T-cell (primary cell): Measurements from ENCODE around the gene LPAR2. TPM values are rescaled to one million over a fixed set of nuclear protein-coding genes. Genes with fewer than 3 reads are reported as not detected.

Experiments
- ATAC-seq, 4 experiments: fragments of 200-7000 bp in 3 of 4; fragments of 150-1000 bp in 1 of 4; cut with Tn5 transposase; replicated peaks in 1 of 4; 1 replicate in 3 of 4; 2 replicates in 1 of 4; pipeline ENCODE4 v1.10.0; 2021; ENCODE audit warnings: moderate library complexity in 3 of 4, mild to moderate bottlenecking in 2 of 4, moderate number of reproducible peaks in 1 of 4
- CTCF ChIA-PET, 2 donors: fragments of 300-600 bp; sonication (Branson Sonifier 250); formaldehyde crosslinking; loops; one replicate each; lab custom pipeline; 2022; ENCODE audit warnings: antibody characterized with exemption in 2 of 2; lab: Charles Lee
- POLR2A ChIA-PET, 2 donors: fragments of 300-600 bp; sonication (Branson Sonifier 250); formaldehyde crosslinking; loops; one replicate each; lab custom pipeline; 2022; ENCODE audit warnings: antibody characterized with exemption in 2 of 2; lab: Charles Lee
- DNase-seq, 35 experiments: peaks; one replicate each; pipeline versions ENCODE4 v3.0.0 to v3.0.0-alpha.2; 2013 to 2023
- H3K27ac ChIP-seq: one replicate; pipeline ENCODE4 v1.5.1; 2013; ENCODE audit warnings: low read length
- H3K27me3 ChIP-seq, 2 experiments: replicated peaks in 1 of 2; 1 replicate in 1 of 2; 2 replicates in 1 of 2; pipeline versions ENCODE4 v1.6.1 to v1.7.0; 2013; ENCODE audit warnings: low read length in 1 of 2, mixed read lengths in 1 of 2; ENCODE audit not compliant: control insufficient read depth in 2 of 2, insufficient read depth in 2 of 2; ENCODE audit errors: extremely low read depth in 1 of 2
- H3K36me3 ChIP-seq, 2 donors: 1 replicate in 1 of 2; 2 replicates in 1 of 2; pipeline versions ENCODE4 v1.6.1 to v1.7.0; 2013; ENCODE audit warnings: low read length in 1 of 2; ENCODE audit not compliant: control insufficient read depth in 2 of 2, insufficient read depth in 1 of 2; ENCODE audit errors: extremely low read depth in 1 of 2
- H3K4me1 ChIP-seq, 2 experiments: 1 replicate in 1 of 2; 2 replicates in 1 of 2; pipeline versions ENCODE4 v1.6.1 to v1.7.0; 2013; ENCODE audit warnings: low read length in 2 of 2, mixed read lengths in 1 of 2; ENCODE audit not compliant: insufficient read depth in 2 of 2, control insufficient read depth in 1 of 2; ENCODE audit errors: extremely low read depth in 1 of 2
- H3K4me3 ChIP-seq, 2 donors: 1 replicate in 1 of 2; 2 replicates in 1 of 2; pipeline versions ENCODE4 v1.5.1 to v1.7.0; 2013; ENCODE audit warnings: mild to moderate bottlenecking in 2 of 2, low read length in 1 of 2, moderate library complexity in 1 of 2; ENCODE audit not compliant: control insufficient read depth in 1 of 2; ENCODE audit errors: extremely low read depth in 1 of 2
- H3K9me3 ChIP-seq: 2 replicates; pipeline ENCODE4 v1.7.0; 2013
- H3K27ac Mint-ChIP-seq, 2 donors: one replicate each; pipeline ENCODE4 v1.8.0; 2020 to 2021; ENCODE audit warnings: mild to moderate bottlenecking in 2 of 2, mixed read lengths in 2 of 2
- H3K27me3 Mint-ChIP-seq, 2 donors: one replicate each; pipeline ENCODE4 v1.8.0; 2021 to 2022; ENCODE audit warnings: mixed read lengths in 2 of 2
- H3K36me3 Mint-ChIP-seq: one replicate; pipeline ENCODE4 v1.8.0; 2021; ENCODE audit warnings: mixed read lengths
- H3K4me1 Mint-ChIP-seq, 3 donors: one replicate each; pipeline ENCODE4 v1.8.0; 2020 to 2022; ENCODE audit warnings: mixed read lengths in 3 of 3, mild to moderate bottlenecking in 1 of 3
- H3K4me3 Mint-ChIP-seq, 3 donors: one replicate each; pipeline ENCODE4 v1.8.0; 2020 to 2022; ENCODE audit warnings: mild to moderate bottlenecking in 3 of 3, mixed read lengths in 3 of 3, moderate library complexity in 3 of 3
- H3K9me3 Mint-ChIP-seq, 3 donors: one replicate each; pipeline ENCODE4 v1.8.0; 2020 to 2022; ENCODE audit warnings: mixed read lengths in 3 of 3
- WGBS: methylation state at CpG from one replicate; pipeline ENCODE4 v1.1.5; 2013; ENCODE audit warnings: missing lambda C conversion rate; ENCODE audit not compliant: insufficient coverage; 5-methylcytosine and 5-hydroxymethylcytosine counted together
- total RNA-seq, 35 experiments: library from RNA in 6 of 35; stranded (reverse) in 6 of 35; fragments of 120-200 nt in 1 of 35; gene quantifications; one replicate each; pipeline versions ENCODE4 v1.2.1 to v1.2.4 and lab custom pipeline; 2013 to 2026

The LPAR2 gene
- total RNA-seq, 5 donors from 2014 or later (not counting 1 experiment from before 2014, with no cell fraction given) = 78.3 to 106 (median 82.4) TPM

GRCh38 chr19:19591133-19591825, 36.7 kb downstream of the LPAR2 start:
- Mint-ChIP-seq H3K36me3 (peaks cover 29% of the 10 kb centered on the region), H3K27ac (peak overlapping the region; percentile 89 to 92), H3K9me3 (no peaks in the 10 kb centered on the region), H3K4me3 (peak overlapping the region; percentile 29 to 53 (median 36)), H3K27me3 (no peaks in the 10 kb centered on the region), H3K4me1 (peaks cover 41 to 63% (median 56%) of the 10 kb centered on the region in 3 donors)
- H3K4me1 ChIP-seq = peaks cover 3 to 67% of the 10 kb centered on the region in 2 experiments
- no peak overlapping the region for H3K4me3 ChIP-seq
- ChIA-PET CTCF (interaction anchor here in 1 of 2 donors (1.0 to 1.1 kb wide), 2 partner anchors 15 to 29 kb away, joined by 7 to 10 read pairs; no protein-coding TSS in a partner anchor), POLR2A (interaction anchor here in 1 of 2 donors (0.9 to 1.2 kb wide), 2 partner anchors 12 to 21 kb away, joined by 3 read pairs; no protein-coding TSS in a partner anchor)
- no peaks in the 10 kb centered on the region for H3K27me3 ChIP-seq
- peaks cover 9 to 13% of the 10 kb centered on the region in 2 donors for H3K36me3 ChIP-seq
- H3K9me3 ChIP-seq = no peaks in the 10 kb centered on the region
- H3K27ac ChIP-seq = peak overlapping the region; percentile 97
- 72% methylated on average over 8 of the region's 13 CpGs for WGBS
- ATAC-seq (peak; percentile 76 to 87 (median 82)), DNase-seq (peak in 33 of 35 experiments; percentile 14 to 85 (median 51))

- Mint-ChIP-seq H3K27ac (peak overlapping the region; percentile 48 to 69), H3K36me3 (peaks cover 27% of the 10 kb centered on the region), H3K9me3 (no peaks in the 10 kb centered on the region), H3K4me1 (peaks cover 32 to 48% (median 44%) of the 10 kb centered on the region in 3 donors), H3K27me3 (no peaks in the 10 kb centered on the region), H3K4me3 (peak overlapping the region in 1 of 3 donors; percentile 53)
- Histone ChIP-seq H3K4me1 (peaks cover 3 to 47% of the 10 kb centered on the region in 2 experiments), H3K27ac (peak overlapping the region; percentile 43), H3K27me3 (no peaks in the 10 kb centered on the region), H3K9me3 (no peaks in the 10 kb centered on the region), H3K4me3 (no peak overlapping the region), H3K36me3 (peaks cover 9 to 13% of the 10 kb centered on the region in 2 donors)
- ChIA-PET POLR2A (no interaction called here), CTCF (no interaction called here)
- WGBS = no CpG with 5 or more reads among the region's 2 CpGs
- no peak for ATAC-seq
- DNase-seq = no peak
Measured at GRCh38 chr19:19588546-19588945, 39.5 kb downstream of the LPAR2 start.

- Histone ChIP-seq H3K27ac (no peak overlapping the region), H3K36me3 (peaks cover 7 to 9% of the 10 kb centered on the region in 2 donors), H3K27me3 (no peaks in the 10 kb centered on the region), H3K4me3 (no peak overlapping the region), H3K4me1 (peaks cover 3 to 43% of the 10 kb centered on the region in 2 experiments), H3K9me3 (no peaks in the 10 kb centered on the region)
- no peaks in the 10 kb centered on the region for H3K9me3 Mint-ChIP-seq
- ChIA-PET POLR2A (interaction anchor here (0.6 kb wide), 2 partner anchors 104 to 1098 kb away, joined by 3 to 4 read pairs; no protein-coding TSS in a partner anchor), CTCF (interaction anchor here (0.5 to 0.6 kb wide), 2 partner anchors 13 to 64 kb away, joined by 4 to 8 read pairs; no protein-coding TSS in a partner anchor)
- peaks cover 32 to 45% (median 44%) of the 10 kb centered on the region in 3 donors for H3K4me1 Mint-ChIP-seq
- 100% methylated on average over 1 of the region's 5 CpGs for WGBS
- ATAC-seq = no peak
- no peak for DNase-seq
- no peak overlapping the region for H3K27ac Mint-ChIP-seq
- peaks cover 20% of the 10 kb centered on the region for H3K36me3 Mint-ChIP-seq
- peak overlapping the region in 1 of 3 donors; percentile 22 for H3K4me3 Mint-ChIP-seq
- H3K27me3 Mint-ChIP-seq = no peaks in the 10 kb centered on the region
Measured at GRCh38 chr19:19587771-19588170, 40.2 kb downstream of the LPAR2 start.

- 100% methylated on average over 2 of the region's 6 CpGs for WGBS
- Mint-ChIP-seq H3K27ac (no peak overlapping the region), H3K27me3 (no peaks in the 10 kb centered on the region), H3K4me3 (no peak overlapping the region), H3K36me3 (peaks cover 13% of the 10 kb centered on the region), H3K9me3 (no peaks in the 10 kb centered on the region), H3K4me1 (peaks cover 34 to 37% (median 34%) of the 10 kb centered on the region in 3 donors)
- H3K36me3 ChIP-seq = no peaks in the 10 kb centered on the region
- H3K4me3 ChIP-seq = no peak overlapping the region
- H3K27ac ChIP-seq = no peak overlapping the region
- ChIA-PET CTCF (no interaction called here), POLR2A (no interaction called here)
- H3K27me3 ChIP-seq = no peaks in the 10 kb centered on the region
- DNase-seq (no peak), ATAC-seq (no peak)
- peaks cover 0 to 22% of the 10 kb centered on the region in 2 experiments for H3K4me1 ChIP-seq
- no peaks in the 10 kb centered on the region for H3K9me3 ChIP-seq
Measured at GRCh38 chr19:19584356-19584755, 43.7 kb downstream of the LPAR2 start.

GRCh38 chr19:19582471-19582870, 45.5 kb downstream of the LPAR2 start:
- peaks cover 19 to 23% (median 19%) of the 10 kb centered on the region in 3 donors for H3K4me1 Mint-ChIP-seq
- no peaks in the 10 kb centered on the region for H3K9me3 Mint-ChIP-seq
- POLR2A ChIA-PET = no interaction called here
- no peaks in the 10 kb centered on the region for H3K27me3 ChIP-seq
- ATAC-seq = peak in 1 of 4 experiments; percentile 16
- peak overlapping the region in 1 of 2 donors; percentile 28 for H3K27ac Mint-ChIP-seq
- no peak overlapping the region for H3K4me3 ChIP-seq
- no peak overlapping the region for H3K27ac ChIP-seq
- no peak for DNase-seq
- CTCF ChIA-PET = no interaction called here
- H3K4me1 ChIP-seq = peaks cover 0 to 12% of the 10 kb centered on the region in 2 experiments
- no peaks in the 10 kb centered on the region for H3K9me3 ChIP-seq
- no peaks in the 10 kb centered on the region for H3K27me3 Mint-ChIP-seq
- H3K4me3 Mint-ChIP-seq = no peak overlapping the region
- H3K36me3 ChIP-seq = no peaks in the 10 kb centered on the region
- WGBS = no CpG with 5 or more reads among the region's 6 CpGs
- peaks cover 8% of the 10 kb centered on the region for H3K36me3 Mint-ChIP-seq

GRCh38 chr19:19581391-19581790, 46.6 kb downstream of the LPAR2 start:
- Histone ChIP-seq H3K4me3 (no peak overlapping the region), H3K27me3 (no peaks in the 10 kb centered on the region), H3K36me3 (no peaks in the 10 kb centered on the region), H3K9me3 (no peaks in the 10 kb centered on the region), H3K27ac (no peak overlapping the region), H3K4me1 (peaks cover 0 to 12% of the 10 kb centered on the region in 2 experiments)
- Mint-ChIP-seq H3K27ac (peak overlapping the region in 1 of 2 donors; percentile 61), H3K27me3 (no peaks in the 10 kb centered on the region), H3K36me3 (peaks cover 8% of the 10 kb centered on the region), H3K9me3 (no peaks in the 10 kb centered on the region), H3K4me3 (peak overlapping the region in 1 of 3 donors; percentile 9), H3K4me1 (peaks cover 19 to 23% (median 19%) of the 10 kb centered on the region in 3 donors)
- ChIA-PET POLR2A (no interaction called here), CTCF (interaction anchor here in 1 of 2 donors (0.6 kb wide), 1 partner anchor 272 kb away, joined by 3 read pairs; no protein-coding TSS in a partner anchor)
- DNase-seq (no peak), ATAC-seq (no peak)
- 100% methylated on average over 12 of the region's 13 CpGs for WGBS
